Activated CD8-positive, alpha-beta memory T cell treated with anti-CD3 and anti-CD28 coated beads for 24 hours (primary cell): ENCODE results near the gene ARX.

Experiments
- DNase-seq: peaks from one replicate; pipeline ENCODE4 v3.0.0-alpha.2; 2020

Gene ARX

GRCh38 chrX:25016361-25016671 lies 551 bp upstream of the ARX start:
- DNase-seq = no peak

- no peak for DNase-seq
These were observed 1.4 kb downstream of the ARX start for GRCh38 chrX:25014366-25014838.

GRCh38 chrX:25013632-25014365 lies 2.0 kb downstream of the ARX start:
- no peak for DNase-seq

GRCh38 chrX:25012793-25013631 lies 2.8 kb downstream of the ARX start:
- no peak for DNase-seq

- no peak for DNase-seq
These were observed 3.4 kb downstream of the ARX start for GRCh38 chrX:25012433-25012735.

GRCh38 chrX:25011589-25012432 lies 4.0 kb downstream of the ARX start:
- no peak for DNase-seq

GRCh38 chrX:25010784-25011588 lies 4.8 kb downstream of the ARX start:
- no peak for DNase-seq

- DNase-seq = no peak
These were observed 6.4 kb downstream of the ARX start for GRCh38 chrX:25009407-25009806.

GRCh38 chrX:25007059-25008053 lies 8.4 kb downstream of the ARX start:
- no peak for DNase-seq

GRCh38 chrX:25006586-25007058 lies 9.1 kb downstream of the ARX start:
- DNase-seq = no peak

- DNase-seq = no peak
These were observed 10.2 kb downstream of the ARX start for GRCh38 chrX:25005382-25006185.

- DNase-seq = no peak
These were observed 10.8 kb downstream of the ARX start for GRCh38 chrX:25005034-25005381.

GRCh38 chrX:25004485-25005032 lies 11.2 kb downstream of the ARX start:
- DNase-seq = no peak

GRCh38 chrX:25004040-25004439 lies 11.7 kb downstream of the ARX start:
- no peak for DNase-seq

GRCh38 chrX:25003066-25003849 lies 12.5 kb downstream of the ARX start:
- no peak for DNase-seq

GRCh38 chrX:25002661-25003020 lies 13.1 kb downstream of the ARX start:
- no peak for DNase-seq

GRCh38 chrX:25001808-25002660 lies 13.7 kb downstream of the ARX start:
- DNase-seq = no peak

- no peak for DNase-seq
These were observed 16.3 kb downstream of the ARX start for GRCh38 chrX:24999511-24999910.
